ENCODE results near the gene CNTNAP2. TPM values are rescaled to one million over a fixed set of nuclear protein-coding genes. Genes with fewer than 3 reads are reported as not detected.

The CNTNAP2 gene
- polyA plus RNA-seq, 3 donors from 2014 or later, result 0.94 to 1.1 TPM; not detected in 1

- no peak overlapping the region for H3K4me3 Mint-ChIP-seq
- DNase-seq, result no peak
- peaks cover 0 to 17% (median 5%) of the 10 kb centered on the region in 6 donors for H3K9me3 Mint-ChIP-seq
- H3K36me3 Mint-ChIP-seq, result no peaks in the 10 kb centered on the region
- H3K4me1 Mint-ChIP-seq, result no peaks in the 10 kb centered on the region
- no peak overlapping the region for H3K27ac Mint-ChIP-seq
- no peaks in the 10 kb centered on the region for H3K27me3 Mint-ChIP-seq (ENCODE audit: low read depth in 3 of 3)
These were observed 1165.6 kb downstream of the CNTNAP2 start for GRCh38 chr7:147282204-147282603.

DNA sequence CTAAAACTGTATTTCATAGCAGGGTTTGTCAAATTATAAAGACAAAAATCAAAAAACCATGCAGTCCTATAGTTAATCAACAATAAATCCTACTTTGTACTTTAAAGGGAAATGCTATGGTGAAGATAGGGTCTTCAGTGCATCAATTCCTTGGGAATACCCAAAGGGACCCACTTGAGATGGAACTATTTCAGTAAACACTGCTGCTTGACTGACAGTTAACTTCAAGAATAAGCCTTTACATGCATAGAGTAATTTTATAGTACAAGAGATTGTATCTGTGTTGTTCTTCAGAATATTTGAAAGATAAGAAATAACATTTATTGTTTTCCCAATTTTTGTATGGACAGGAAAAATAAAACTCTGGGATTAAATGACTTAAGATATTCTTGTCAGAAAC, 1179.6 kb downstream of the CNTNAP2 start:
- no peak overlapping the region for H3K27ac Mint-ChIP-seq
- H3K4me1 Mint-ChIP-seq, result no peaks in the 10 kb centered on the region
- H3K36me3 Mint-ChIP-seq, result no peaks in the 10 kb centered on the region
- peaks cover 0 to 2% (median 0%) of the 10 kb centered on the region in 3 donors for H3K27me3 Mint-ChIP-seq (ENCODE audit: low read depth in 3 of 3)
- no peak for DNase-seq
- H3K4me3 Mint-ChIP-seq, result no peak overlapping the region
- peaks cover 0 to 12% (median 0%) of the 10 kb centered on the region in 6 donors for H3K9me3 Mint-ChIP-seq

DNA sequence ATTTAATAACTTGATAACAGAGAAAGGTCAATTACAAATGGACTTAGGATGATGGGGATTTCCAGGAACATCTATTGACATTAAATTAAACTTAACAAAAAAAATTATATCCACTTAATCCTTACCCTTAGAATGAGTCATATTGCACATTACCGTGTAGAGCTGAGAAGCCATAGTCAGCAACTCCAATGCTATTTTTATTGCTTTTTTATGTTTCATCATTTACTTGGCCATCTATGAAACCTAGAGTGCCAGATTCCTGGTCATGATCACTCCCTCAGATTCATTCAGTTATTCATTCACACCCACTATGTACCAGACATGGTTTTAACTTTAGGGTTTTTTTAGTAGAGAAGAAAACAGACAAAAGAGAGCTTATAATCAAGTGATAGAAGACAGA, 1180.4 kb downstream of the CNTNAP2 start:
- Mint-ChIP-seq H3K27me3 (ENCODE audit: low read depth in 3 of 3) (peaks cover 0 to 2% (median 0%) of the 10 kb centered on the region in 3 donors), H3K27ac (no peak overlapping the region), H3K4me1 (peaks cover 0 to 6% of the 10 kb centered on the region in 2 donors), H3K9me3 (peaks cover 0 to 9% (median 0%) of the 10 kb centered on the region in 6 donors), H3K4me3 (no peak overlapping the region), H3K36me3 (no peaks in the 10 kb centered on the region)
- DNase-seq, result no peak

DNA sequence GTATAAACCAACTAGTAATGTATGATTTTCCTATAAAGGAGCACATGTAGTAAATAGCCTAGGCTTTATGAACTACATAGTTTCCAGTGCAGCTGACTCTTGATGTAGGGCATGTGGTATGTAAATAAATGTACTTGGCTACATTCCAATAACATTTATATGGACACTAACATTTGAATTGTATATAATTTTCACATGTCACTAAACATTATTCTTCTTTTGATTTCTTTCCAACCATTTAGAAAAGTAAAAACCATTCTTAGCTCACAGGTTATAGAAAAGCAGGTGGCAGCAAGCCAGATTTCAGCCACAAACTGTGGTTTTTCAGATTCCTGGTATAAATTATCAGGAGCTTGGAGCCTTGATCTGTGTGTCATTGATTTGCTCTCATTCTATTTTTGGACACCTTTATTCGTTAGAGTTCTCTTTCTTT, 1182.0 kb downstream of the CNTNAP2 start:
- H3K36me3 Mint-ChIP-seq, result no peaks in the 10 kb centered on the region
- H3K27ac Mint-ChIP-seq, result no peak overlapping the region
- peaks cover 0 to 2% (median 0%) of the 10 kb centered on the region in 3 donors for H3K27me3 Mint-ChIP-seq (ENCODE audit: low read depth in 3 of 3)
- peaks cover 13 to 22% of the 10 kb centered on the region in 2 donors for H3K4me1 Mint-ChIP-seq
- no peak for DNase-seq
- H3K4me3 Mint-ChIP-seq, result no peak overlapping the region
- H3K9me3 Mint-ChIP-seq, result peaks cover 0 to 10% (median 0%) of the 10 kb centered on the region in 6 donors

DNA sequence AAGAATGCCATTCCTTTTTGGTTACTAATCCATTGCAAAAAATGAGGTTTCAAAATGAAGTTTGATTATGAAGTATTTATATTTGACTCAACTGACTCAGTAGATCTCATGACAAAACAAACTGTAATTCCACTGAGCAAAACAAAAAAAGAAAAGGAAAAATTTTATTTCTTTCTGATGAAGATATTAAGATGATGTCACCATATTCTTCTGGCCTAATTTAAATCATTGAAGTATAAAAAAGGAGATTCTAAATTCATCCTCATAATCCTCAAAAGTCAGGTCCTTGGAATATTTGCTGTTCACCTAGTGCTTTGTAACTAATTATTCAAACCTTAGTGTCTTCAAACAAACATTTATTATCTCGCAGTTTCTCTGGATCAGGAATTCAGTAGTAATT, 1183.7 kb downstream of the CNTNAP2 start:
- peaks cover 0 to 10% (median 0%) of the 10 kb centered on the region in 6 donors for H3K9me3 Mint-ChIP-seq
- H3K4me1 Mint-ChIP-seq, result peaks cover 19 to 34% of the 10 kb centered on the region in 2 donors
- no peak overlapping the region for H3K27ac Mint-ChIP-seq
- no peak overlapping the region for H3K4me3 Mint-ChIP-seq
- H3K27me3 Mint-ChIP-seq (ENCODE audit: low read depth in 3 of 3), result peaks cover 0 to 2% (median 0%) of the 10 kb centered on the region in 3 donors
- DNase-seq, result no peak
- H3K36me3 Mint-ChIP-seq, result no peaks in the 10 kb centered on the region

GRCh38 chr7:147304376-147304775, 1187.8 kb downstream of the CNTNAP2 start:
- Mint-ChIP-seq H3K4me1 (peaks cover 19 to 34% of the 10 kb centered on the region in 2 donors), H3K4me3 (no peak overlapping the region), H3K27me3 (ENCODE audit: low read depth in 3 of 3) (no peaks in the 10 kb centered on the region), H3K36me3 (no peaks in the 10 kb centered on the region), H3K9me3 (peaks cover 2 to 30% (median 7%) of the 10 kb centered on the region in 6 donors), H3K27ac (no peak overlapping the region)
- DNase-seq, result no peak

DNA sequence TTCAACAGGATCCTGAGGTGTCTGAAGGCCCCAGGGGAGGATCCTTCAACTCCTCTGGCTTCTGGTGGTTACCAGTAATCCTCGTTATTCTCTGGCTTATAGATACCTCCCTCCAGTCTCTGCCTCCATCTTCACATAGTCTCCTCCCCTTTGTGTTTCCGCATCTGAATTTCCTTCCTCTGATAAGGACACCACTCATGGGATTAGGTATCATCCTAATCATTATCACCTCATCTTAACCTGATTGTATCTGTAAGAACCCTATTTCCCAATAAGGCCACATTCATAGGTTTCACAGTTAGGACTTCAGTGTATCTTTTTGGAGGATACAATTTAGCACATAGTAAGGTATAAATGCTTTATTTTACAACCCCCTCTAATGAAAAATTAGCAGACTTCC, 1189.2 kb downstream of the CNTNAP2 start:
- no peak for DNase-seq
- no peaks in the 10 kb centered on the region for H3K36me3 Mint-ChIP-seq
- peaks cover 5 to 40% (median 7%) of the 10 kb centered on the region in 6 donors for H3K9me3 Mint-ChIP-seq
- H3K27me3 Mint-ChIP-seq (ENCODE audit: low read depth in 3 of 3), result peaks cover 0 to 1% (median 0%) of the 10 kb centered on the region in 3 donors
- H3K27ac Mint-ChIP-seq, result no peak overlapping the region
- peaks cover 19 to 37% of the 10 kb centered on the region in 2 donors for H3K4me1 Mint-ChIP-seq
- no peak overlapping the region for H3K4me3 Mint-ChIP-seq

- Mint-ChIP-seq H3K9me3 (peaks cover 5 to 40% (median 7%) of the 10 kb centered on the region in 6 donors), H3K4me3 (no peak overlapping the region), H3K4me1 (peaks cover 12 to 23% of the 10 kb centered on the region in 2 donors), H3K27me3 (ENCODE audit: low read depth in 3 of 3) (peaks cover 0 to 1% (median 0%) of the 10 kb centered on the region in 3 donors), H3K36me3 (no peaks in the 10 kb centered on the region), H3K27ac (no peak overlapping the region)
- DNase-seq, result no peak
These were observed 1191.9 kb downstream of the CNTNAP2 start for GRCh38 chr7:147308539-147308938.

DNA sequence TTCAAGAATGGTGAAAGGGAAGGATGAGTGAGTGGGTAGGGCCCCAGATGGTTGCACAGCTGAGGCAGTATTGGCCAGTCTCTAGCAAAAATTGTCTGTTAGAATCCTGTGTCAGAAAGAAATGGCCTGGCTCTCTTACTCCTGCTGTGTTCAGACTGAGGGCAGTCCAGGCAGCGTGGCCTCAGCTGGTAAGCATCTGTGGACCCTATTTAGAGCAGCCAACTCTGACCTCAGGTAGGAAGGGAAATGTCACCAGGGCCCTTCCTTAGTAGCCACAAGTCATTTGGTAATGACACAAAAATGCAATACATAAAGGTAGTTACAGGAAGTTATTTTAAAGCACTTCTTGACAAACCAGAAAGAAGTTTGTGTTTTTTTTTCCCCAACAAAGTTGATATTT, 1194.7 kb downstream of the CNTNAP2 start:
- H3K27me3 Mint-ChIP-seq (ENCODE audit: low read depth in 3 of 3), result peaks cover 0 to 1% (median 0%) of the 10 kb centered on the region in 3 donors
- no peak overlapping the region for H3K4me3 Mint-ChIP-seq
- H3K4me1 Mint-ChIP-seq, result peaks cover 6 to 10% of the 10 kb centered on the region in 2 donors
- H3K36me3 Mint-ChIP-seq, result no peaks in the 10 kb centered on the region
- peak overlapping the region in 4 of 6 donors; percentile 8 to 75 (median 34) for H3K27ac Mint-ChIP-seq
- peaks cover 7 to 43% (median 18%) of the 10 kb centered on the region in 6 donors for H3K9me3 Mint-ChIP-seq
- peak in 2 of 3 donors; percentile 5 to 9 for DNase-seq

DNA sequence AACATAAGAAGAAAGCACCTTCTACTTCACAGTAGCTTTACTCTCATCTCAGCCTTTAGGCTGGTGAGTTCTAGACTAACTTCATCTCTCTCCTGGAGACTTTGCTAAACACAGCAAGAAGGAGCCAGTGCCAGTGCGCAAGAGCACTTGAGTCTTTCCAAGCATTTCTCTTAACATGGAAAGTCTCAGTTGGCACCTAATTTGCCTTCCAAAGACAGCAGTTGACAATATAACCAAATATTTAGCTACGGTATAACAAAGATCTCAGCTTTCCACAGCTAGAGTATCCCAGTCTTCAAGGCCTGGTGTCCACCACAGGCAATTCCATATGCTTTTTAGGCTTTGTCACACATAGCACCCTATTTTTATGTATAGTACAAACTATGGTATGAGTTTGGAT, 1204.9 kb downstream of the CNTNAP2 start:
- Mint-ChIP-seq H3K27ac (no peak overlapping the region), H3K4me3 (no peak overlapping the region), H3K9me3 (peaks cover 0 to 19% (median 5%) of the 10 kb centered on the region in 6 donors), H3K4me1 (no peaks in the 10 kb centered on the region), H3K27me3 (ENCODE audit: low read depth in 3 of 3) (no peaks in the 10 kb centered on the region), H3K36me3 (no peaks in the 10 kb centered on the region)
- DNase-seq, result no peak

- H3K9me3 Mint-ChIP-seq, result peaks cover 2 to 32% (median 11%) of the 10 kb centered on the region in 6 donors
These were observed 1216.4 kb downstream of the CNTNAP2 start for GRCh38 chr7:147332988-147333387.

DNA sequence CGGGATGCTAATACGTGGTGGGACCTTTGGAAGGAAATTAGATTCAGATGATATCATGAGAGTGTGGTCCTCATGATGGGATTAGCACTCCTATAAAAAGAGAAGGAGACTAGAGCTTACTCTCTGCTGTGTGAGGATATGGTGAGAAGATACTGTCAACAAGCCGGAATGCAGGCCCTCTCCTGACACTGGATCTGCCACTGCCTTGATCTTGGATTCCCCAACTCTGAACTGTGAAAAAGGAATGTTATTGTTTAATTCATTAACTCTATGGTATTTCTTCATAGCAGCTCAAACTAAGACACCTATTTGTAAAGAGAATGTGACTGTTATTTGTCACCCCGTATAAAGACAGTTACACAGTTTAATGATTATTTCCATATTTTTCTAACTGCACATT, 1246.5 kb downstream of the CNTNAP2 start:
- no peaks in the 10 kb centered on the region for H3K27me3 Mint-ChIP-seq (ENCODE audit: low read depth in 3 of 3)
- no peaks in the 10 kb centered on the region for H3K36me3 Mint-ChIP-seq
- H3K9me3 Mint-ChIP-seq, result peaks cover 4 to 45% (median 13%) of the 10 kb centered on the region in 6 donors
- no peak overlapping the region for H3K4me3 Mint-ChIP-seq
- H3K27ac Mint-ChIP-seq, result no peak overlapping the region
- no peaks in the 10 kb centered on the region for H3K4me1 Mint-ChIP-seq
- no peak for DNase-seq

More at GRCh38 chr7:147332988-147333387, 1216.4 kb downstream of the CNTNAP2 start:
- Mint-ChIP-seq H3K36me3 (peaks cover 0 to 2% (median 2%) of the 10 kb centered on the region in 3 donors), H3K27me3 (ENCODE audit: low read depth in 3 of 3) (peaks cover 0 to 4% (median 2%) of the 10 kb centered on the region in 3 donors), H3K4me3 (no peak overlapping the region), H3K4me1 (no peaks in the 10 kb centered on the region), H3K27ac (no peak overlapping the region)
- no peak for DNase-seq

DNA sequence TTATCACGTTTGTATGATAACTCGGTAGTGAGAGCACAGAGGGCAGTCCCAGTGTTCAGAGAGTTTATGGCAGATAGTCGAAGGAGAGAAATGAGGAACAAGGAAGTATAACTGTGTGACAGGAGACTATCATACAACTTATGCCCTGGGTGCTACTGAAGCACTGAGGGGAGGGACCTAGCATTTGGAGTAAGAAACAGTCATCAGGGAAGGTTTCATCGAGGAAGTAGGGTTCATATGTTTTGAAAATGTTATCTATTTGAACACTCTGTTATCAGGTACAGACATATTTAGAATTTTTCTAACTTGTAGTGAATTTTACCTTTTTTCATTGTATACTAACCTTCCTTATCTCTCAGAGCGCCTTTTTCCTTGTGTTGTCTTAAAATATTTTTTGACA, 1259.6 kb downstream of the CNTNAP2 start:
- Mint-ChIP-seq H3K36me3 (no peaks in the 10 kb centered on the region), H3K4me1 (no peaks in the 10 kb centered on the region), H3K27me3 (ENCODE audit: low read depth in 3 of 3) (peaks cover 0 to 2% (median 1%) of the 10 kb centered on the region in 3 donors), H3K9me3 (peaks cover 5 to 15% (median 10%) of the 10 kb centered on the region in 6 donors), H3K4me3 (no peak overlapping the region), H3K27ac (no peak overlapping the region)
- no peak for DNase-seq

DNA sequence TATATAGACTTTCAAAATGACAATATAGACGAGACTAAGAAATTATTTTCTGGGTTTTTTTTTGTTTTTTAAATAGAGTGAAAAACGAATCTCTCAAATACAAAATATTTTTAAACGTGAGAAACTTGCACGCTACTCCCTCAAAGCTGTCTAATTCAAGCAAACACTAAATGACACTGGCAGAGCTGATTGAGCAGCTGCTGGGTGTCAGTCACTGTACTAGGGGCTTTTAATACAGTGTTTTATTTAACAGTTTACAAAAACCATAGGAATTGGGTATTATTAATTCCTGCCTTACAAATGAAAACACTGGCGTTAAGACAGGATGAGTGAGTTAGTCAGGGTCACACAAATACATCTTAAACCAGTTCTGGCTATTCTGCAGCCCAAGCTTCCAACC, 1264.3 kb downstream of the CNTNAP2 start:
- DNase-seq, result no peak
- Mint-ChIP-seq H3K36me3 (no peaks in the 10 kb centered on the region), H3K4me3 (no peak overlapping the region), H3K4me1 (no peaks in the 10 kb centered on the region), H3K27me3 (ENCODE audit: low read depth in 3 of 3) (peaks cover 0 to 3% (median 2%) of the 10 kb centered on the region in 3 donors), H3K27ac (no peak overlapping the region), H3K9me3 (peaks cover 6 to 27% (median 11%) of the 10 kb centered on the region in 6 donors)

DNA sequence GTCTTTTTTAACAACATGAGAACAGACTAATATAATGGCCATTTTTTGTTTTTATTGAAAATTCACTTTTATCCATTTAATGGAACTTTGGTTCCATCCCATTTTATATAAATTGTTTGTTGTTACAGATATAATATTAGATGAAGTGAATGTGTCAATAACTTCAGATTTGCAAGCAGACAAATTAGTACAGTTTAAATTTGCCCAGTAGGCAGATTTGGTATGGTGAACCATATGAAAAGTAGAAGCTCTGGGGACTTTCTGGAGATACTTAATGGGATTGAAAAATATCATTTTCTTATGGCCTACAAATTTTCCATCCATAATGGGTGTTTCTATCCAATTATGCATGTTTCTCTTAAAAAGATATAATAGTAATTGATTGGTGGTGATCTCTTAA, 1277.7 kb downstream of the CNTNAP2 start:
- H3K4me1 Mint-ChIP-seq, result no peaks in the 10 kb centered on the region
- no peak overlapping the region for H3K4me3 Mint-ChIP-seq
- no peak overlapping the region for H3K27ac Mint-ChIP-seq
- peaks cover 4 to 34% (median 13%) of the 10 kb centered on the region in 6 donors for H3K9me3 Mint-ChIP-seq
- H3K27me3 Mint-ChIP-seq (ENCODE audit: low read depth in 3 of 3), result peaks cover 0 to 2% (median 0%) of the 10 kb centered on the region in 3 donors
- peaks cover 0 to 3% (median 0%) of the 10 kb centered on the region in 3 donors for H3K36me3 Mint-ChIP-seq
- DNase-seq, result no peak

Data from immature natural killer cell (primary cell).